Activated effector memory CD4-positive, alpha-beta T cell treated with anti-CD3 and anti-CD28 coated beads, Interleukin-2, amount 50 U/mL, for 16 hours (primary cell): ENCODE data around the gene TLDC2.
"Not testable (repeated sequence)": the region's sequence is repeated elsewhere in the genome, so short reads cannot be mapped to it uniquely, and the experiment has no call there.

ENCODE experiments used
- DNase-seq: peaks from one replicate; pipeline ENCODE4 v3.0.0-alpha.2; 2020

TLDC2 gene

DNA sequence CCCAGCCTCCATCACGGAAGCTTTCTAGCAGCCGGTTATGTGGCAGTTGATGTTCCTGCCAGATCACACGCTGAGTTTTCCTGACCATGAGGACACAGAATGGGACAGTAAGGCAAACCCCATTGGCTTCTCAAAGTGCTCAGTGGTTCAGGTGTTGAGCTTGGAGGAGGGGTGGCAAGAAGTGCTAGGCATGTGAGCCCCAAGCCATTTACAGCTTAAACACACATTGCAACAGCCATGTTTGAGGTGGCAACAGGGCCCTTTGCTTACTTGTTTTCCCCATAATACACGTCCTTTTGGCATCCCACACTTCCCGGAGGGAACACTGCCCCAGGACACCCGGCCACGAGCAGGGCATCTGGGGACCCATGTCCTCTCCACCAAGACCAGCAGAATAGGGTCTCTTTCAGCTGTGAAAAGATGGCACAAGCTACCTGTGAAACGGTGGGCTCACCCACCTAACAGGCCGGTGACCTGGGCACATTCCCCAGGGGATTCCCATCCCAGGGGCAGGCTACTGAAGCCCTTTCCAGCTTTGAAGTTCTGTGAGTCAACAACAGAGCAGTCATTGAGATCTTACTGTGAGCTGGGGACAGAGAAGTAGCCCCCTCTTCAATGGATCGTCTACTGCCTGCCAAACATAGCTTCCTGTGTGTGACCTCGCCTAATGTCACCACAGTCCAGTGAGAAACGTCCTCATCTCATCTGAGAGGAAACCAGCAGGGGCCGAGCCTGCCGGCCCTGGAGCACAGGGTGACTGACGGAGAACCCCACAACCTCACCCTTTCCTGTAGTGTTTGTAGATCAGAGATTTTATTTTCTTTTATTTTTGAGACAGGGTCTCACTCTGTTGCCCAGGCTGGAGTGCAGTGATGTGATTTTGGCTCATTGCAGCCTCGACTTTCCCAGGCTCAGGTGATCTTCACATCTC, 4.0 kb upstream of the TLDC2 start:
- no peak for DNase-seq

GRCh38 chr20:36872852-36873251, 3.1 kb upstream of the TLDC2 start:
- DNase-seq, result no peak

GRCh38 chr20:36873498-36874189, 2.3 kb upstream of the TLDC2 start:
- no peak for DNase-seq

- DNase-seq, result not testable (repeated sequence)
These were observed 845 bp upstream of the TLDC2 start for GRCh38 chr20:36875093-36875492.

- no peak for DNase-seq
These were observed 515 bp downstream of the TLDC2 start for GRCh38 chr20:36876473-36876833.

DNA sequence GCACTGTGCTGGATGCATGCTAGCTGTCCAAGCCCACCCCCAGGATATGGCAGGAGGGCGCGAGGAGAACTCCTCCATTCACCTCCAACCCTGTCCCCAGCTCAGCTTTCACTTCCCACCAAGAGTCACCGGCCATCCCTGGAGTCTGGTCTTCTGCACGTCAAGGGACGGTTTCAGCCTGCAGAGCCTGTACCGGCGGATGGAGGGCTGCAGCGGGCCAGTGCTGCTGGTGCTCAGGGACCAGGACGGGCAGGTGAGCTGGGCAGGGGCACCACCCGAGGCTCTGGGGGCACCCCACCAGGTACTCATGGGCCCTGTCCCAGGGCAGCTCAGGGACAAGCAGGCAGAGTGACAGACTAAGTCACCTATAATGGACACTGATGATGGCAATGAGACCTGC, 3.0 kb downstream of the TLDC2 start:
- no peak for DNase-seq

GRCh38 chr20:36880741-36881250, 4.9 kb downstream of the TLDC2 start:
- no peak for DNase-seq

DNA sequence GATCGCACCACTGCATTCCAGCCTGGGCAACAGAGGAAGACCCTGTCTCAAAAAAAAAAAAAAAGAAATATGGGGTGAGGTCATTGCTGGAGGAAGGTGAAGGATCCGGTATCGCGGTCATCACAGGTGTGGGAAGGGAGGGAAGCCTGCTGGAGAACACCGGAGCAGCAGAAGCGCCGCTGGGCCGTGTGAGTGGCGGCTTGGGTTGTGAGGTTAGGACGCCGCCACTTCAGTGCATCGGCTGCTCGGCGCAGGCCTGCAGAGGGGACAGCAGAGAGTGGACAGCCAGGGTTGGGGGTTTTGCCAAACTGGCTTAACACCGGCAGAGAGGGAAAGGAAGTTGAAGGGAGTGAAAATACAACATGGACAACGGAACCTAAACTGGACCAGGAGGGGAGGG, 5.4 kb downstream of the TLDC2 start:
- DNase-seq, result no peak

DNA sequence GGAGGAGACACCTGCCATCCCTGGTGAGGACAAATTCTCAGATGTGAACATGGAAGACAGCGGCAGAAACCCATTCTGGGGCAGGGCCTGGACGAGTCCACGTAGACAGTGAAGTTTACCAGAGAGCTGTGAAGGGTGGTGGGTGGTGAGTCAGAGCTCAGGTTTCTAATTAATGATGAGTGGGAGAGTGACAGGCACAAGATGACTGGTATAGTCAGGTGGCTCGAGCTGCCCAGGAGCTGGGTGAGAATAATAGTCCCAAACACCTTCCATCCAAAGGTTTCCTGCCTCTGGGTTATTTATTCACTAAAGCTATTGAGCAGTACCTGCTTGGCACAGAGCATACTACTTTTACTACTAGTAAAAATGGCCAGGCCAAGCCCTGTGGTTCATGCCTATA, 6.0 kb downstream of the TLDC2 start:
- no peak for DNase-seq

GRCh38 chr20:36883977-36884535, 8.1 kb downstream of the TLDC2 start:
- no peak for DNase-seq

GRCh38 chr20:36885356-36885755, 9.4 kb downstream of the TLDC2 start:
- no peak for DNase-seq

GRCh38 chr20:36886859-36887751, 11.2 kb downstream of the TLDC2 start:
- DNase-seq, result peak; percentile 92

- DNase-seq, result no peak
These were observed 11.8 kb downstream of the TLDC2 start for GRCh38 chr20:36887752-36888090.

- no peak for DNase-seq
These were observed 13.1 kb downstream of the TLDC2 start for GRCh38 chr20:36888880-36889516.

GRCh38 chr20:36890586-36890985, 14.6 kb downstream of the TLDC2 start:
- DNase-seq, result no peak

DNA sequence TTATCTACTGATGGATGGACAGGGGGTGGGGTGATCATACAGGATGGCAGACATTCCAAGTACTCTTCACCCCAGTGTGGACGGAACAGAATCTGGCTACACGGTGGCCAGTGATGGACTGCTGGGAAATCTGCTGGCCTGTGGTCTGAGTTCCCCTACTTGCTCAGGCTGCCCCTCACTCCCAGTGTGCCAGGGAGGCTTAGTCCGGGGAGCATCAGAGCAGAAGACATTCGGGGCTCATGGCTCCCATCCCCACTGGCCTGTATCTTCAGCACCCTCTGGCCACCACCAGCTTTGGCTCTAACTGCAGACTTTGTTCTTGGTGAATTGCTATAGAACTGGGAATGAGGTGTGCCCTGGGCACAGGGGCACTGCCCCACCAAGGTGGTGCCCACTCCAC, 15.3 kb downstream of the TLDC2 start:
- DNase-seq, result no peak

- DNase-seq, result no peak
These were observed 17.9 kb downstream of the TLDC2 start for GRCh38 chr20:36893801-36894200.

DNA sequence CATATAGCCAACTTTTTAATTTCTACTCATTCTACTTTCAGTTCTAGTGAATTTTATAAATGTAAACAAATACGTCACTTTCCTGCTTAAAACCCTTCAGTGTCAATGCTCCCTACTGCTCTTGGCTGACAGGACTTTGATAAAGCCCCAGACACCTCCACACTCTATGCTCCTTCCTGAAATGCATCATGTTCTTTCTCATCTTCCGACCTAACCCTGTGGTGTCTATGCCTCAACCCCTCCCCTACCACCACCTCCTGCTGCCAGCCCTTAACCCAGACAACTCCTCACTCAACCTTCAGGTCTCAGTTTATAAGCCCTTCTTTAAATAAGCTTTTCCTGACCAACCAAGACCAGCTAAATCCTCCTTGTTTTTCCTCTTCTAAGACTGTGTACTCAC, 19.1 kb downstream of the TLDC2 start:
- peak; percentile 25 for DNase-seq

DNA sequence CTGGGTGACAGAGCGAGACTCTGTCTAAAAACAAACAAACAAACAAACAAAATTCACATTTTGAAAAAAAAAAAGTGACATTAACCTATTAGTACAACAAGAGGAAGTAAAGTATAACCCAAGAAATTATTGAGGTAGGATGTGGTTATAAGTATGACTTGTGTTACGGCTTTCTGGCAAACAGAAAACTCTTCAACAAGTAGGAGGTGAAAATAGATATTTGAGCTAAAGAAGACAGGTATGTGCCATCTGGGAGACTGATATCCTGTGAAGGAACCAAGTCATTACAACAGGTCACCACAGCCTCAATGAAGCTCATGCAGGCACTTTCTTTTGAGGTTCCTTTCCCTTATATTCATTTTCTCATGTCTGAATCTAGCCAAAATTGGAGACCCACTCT, 28.8 kb downstream of the TLDC2 start:
- no peak for DNase-seq

DNA sequence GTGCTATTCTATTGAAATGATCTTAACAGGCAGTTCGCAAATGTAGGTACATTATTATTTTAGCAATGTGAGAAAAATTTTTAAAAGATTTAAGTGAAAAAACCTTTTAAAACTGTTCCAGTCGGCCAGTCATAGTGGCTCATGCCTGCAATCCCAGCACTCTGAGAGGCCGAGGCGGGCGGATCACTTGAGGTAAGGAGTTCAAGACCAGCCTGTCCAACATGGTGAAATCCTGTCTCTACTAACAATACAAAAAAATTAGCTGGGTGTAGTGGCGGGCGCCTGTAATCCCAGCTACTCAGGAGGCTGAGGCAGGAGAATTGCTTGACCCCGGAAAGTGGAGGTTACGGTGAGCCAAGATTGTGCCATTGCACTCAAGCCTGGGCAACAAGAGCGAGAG, 29.6 kb downstream of the TLDC2 start:
- DNase-seq, result not testable (repeated sequence)

GRCh38 chr20:36906086-36906485, 30.1 kb downstream of the TLDC2 start:
- DNase-seq, result not testable (repeated sequence)

DNA sequence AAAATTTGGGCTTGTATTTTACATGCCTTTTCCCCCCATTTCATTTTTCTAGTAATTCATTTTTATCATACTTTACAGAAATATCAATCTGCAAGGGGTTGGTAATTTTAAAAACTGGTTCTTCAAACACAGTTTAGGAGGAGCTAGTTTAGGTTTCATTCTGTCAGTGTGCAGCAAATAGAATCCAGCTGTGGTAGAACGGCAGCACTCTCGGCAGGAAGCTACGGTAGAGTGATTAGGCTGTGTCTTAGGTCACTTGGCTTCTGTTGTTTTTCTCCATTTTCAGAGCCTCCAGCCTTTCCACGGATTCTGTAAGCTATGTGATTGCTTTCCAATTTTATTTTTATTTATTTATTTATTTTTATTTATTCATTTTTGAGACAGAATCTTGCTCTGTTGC, 32.7 kb downstream of the TLDC2 start:
- no peak for DNase-seq
